H9 (cell line): ENCODE results near the gene NEGR1. TPM values are rescaled to one million over a fixed set of nuclear protein-coding genes. Genes with fewer than 3 reads are reported as not detected.

Experiments used
- DNase-seq: peaks from one replicate; pipeline ENCODE4 v3.0.0-alpha.2; 2017
- H2AFZ ChIP-seq: one replicate; pipeline ENCODE4 v1.6.1; 2013; ENCODE audit warnings: mild to moderate bottlenecking, low read length, control low read depth, moderate library complexity
- H2AK5ac ChIP-seq: 2 replicates; pipeline ENCODE4 v1.6.1; 2013; ENCODE audit warnings: low read length, control low read depth, mixed read lengths; ENCODE audit not compliant: insufficient read length
- H2BK120ac ChIP-seq: one replicate; pipeline ENCODE4 v1.6.1; 2013; ENCODE audit warnings: low read depth, mild to moderate bottlenecking, low read length, control low read depth, inconsistent platforms; ENCODE audit not compliant: poor library complexity, severe bottlenecking
- H2BK12ac ChIP-seq: 2 replicates; pipeline ENCODE4 v1.6.1; 2013; ENCODE audit warnings: low read length, control low read depth, mixed read lengths, low read depth; ENCODE audit not compliant: insufficient read length
- H2BK15ac ChIP-seq: 2 replicates; pipeline ENCODE4 v1.6.1; 2013; ENCODE audit warnings: low read depth, low read length, control low read depth
- H2BK20ac ChIP-seq: one replicate; pipeline ENCODE4 v1.6.1; 2013; ENCODE audit warnings: low read depth, mild to moderate bottlenecking, low read length, control low read depth, inconsistent platforms; ENCODE audit not compliant: poor library complexity, severe bottlenecking
- H2BK5ac ChIP-seq: 2 replicates; pipeline ENCODE4 v1.6.1; 2013; ENCODE audit warnings: low read length, control low read depth, mixed read lengths; ENCODE audit not compliant: insufficient read length
- H3K14ac ChIP-seq: 2 replicates; pipeline ENCODE4 v1.6.1; 2013; ENCODE audit warnings: low read length, control low read depth; ENCODE audit not compliant: insufficient read depth
- H3K18ac ChIP-seq: 2 replicates; pipeline ENCODE4 v1.6.1; 2013; ENCODE audit warnings: low read depth, mild to moderate bottlenecking, mixed read lengths, low read length, control low read depth; ENCODE audit not compliant: insufficient read length
- H3K23ac ChIP-seq: 2 replicates; pipeline ENCODE4 v1.6.1; 2013; ENCODE audit warnings: low read length, control low read depth, mixed read lengths, low read depth; ENCODE audit not compliant: insufficient read length
- H3K23me2 ChIP-seq: 2 replicates; pipeline ENCODE4 v1.6.1; 2013; ENCODE audit warnings: low read depth, mild to moderate bottlenecking, mixed read lengths, low read length, control low read depth; ENCODE audit not compliant: insufficient read length, poor library complexity, severe bottlenecking
- H3K27ac ChIP-seq: 2 replicates; pipeline ENCODE4 v1.5.1; 2013; ENCODE audit warnings: low read length, control low read depth, mixed read lengths, low read depth; ENCODE audit not compliant: insufficient read length
- H3K27me3 ChIP-seq: 2 replicates; pipeline ENCODE4 v1.6.1; 2013; ENCODE audit warnings: low read length, control low read depth, inconsistent platforms; ENCODE audit not compliant: insufficient read depth
- H3K4ac ChIP-seq: 2 replicates; pipeline ENCODE4 v1.6.1; 2013; ENCODE audit warnings: low read depth, mild to moderate bottlenecking, control low read depth, inconsistent platforms, low read length, moderate library complexity
- H3K4me1 ChIP-seq: 2 replicates; pipeline ENCODE4 v1.6.1; 2013; ENCODE audit warnings: low read length, control low read depth, inconsistent platforms; ENCODE audit not compliant: insufficient read depth
- H3K4me2 ChIP-seq: 2 replicates; pipeline ENCODE4 v1.6.1; 2013; ENCODE audit warnings: low read length, control low read depth, mixed read lengths; ENCODE audit not compliant: insufficient read length, insufficient read depth
- H3K56ac ChIP-seq: 2 replicates; pipeline ENCODE4 v1.6.1; 2013; ENCODE audit warnings: low read depth, mild to moderate bottlenecking, mixed read lengths, low read length, control low read depth; ENCODE audit not compliant: insufficient read length
- H3K79me1 ChIP-seq: 2 replicates; pipeline ENCODE4 v1.6.1; 2013; ENCODE audit warnings: low read depth, mild to moderate bottlenecking, moderate library complexity, low read length, control low read depth, inconsistent platforms; ENCODE audit not compliant: insufficient read depth, poor library complexity, severe bottlenecking
- H3K79me2 ChIP-seq: 2 replicates; pipeline ENCODE4 v1.6.1; 2013; ENCODE audit warnings: low read length, control low read depth, inconsistent platforms; ENCODE audit not compliant: insufficient read depth
- H3K9ac ChIP-seq: 2 replicates; pipeline ENCODE4 v1.6.1; 2013; ENCODE audit warnings: low read length, control low read depth, mixed read lengths; ENCODE audit not compliant: insufficient read length; ENCODE audit errors: extremely low read depth
- H3K9me3 ChIP-seq: one replicate; pipeline ENCODE4 v1.6.1; 2013; ENCODE audit warnings: low read depth, low read length, inconsistent platforms; ENCODE audit not compliant: control insufficient read depth
- H3T11ph ChIP-seq: one replicate; pipeline ENCODE4 v1.6.1; 2013; ENCODE audit warnings: mild to moderate bottlenecking, low read length, control low read depth, inconsistent platforms
- H4K20me1 ChIP-seq: one replicate; pipeline ENCODE4 v1.6.1; 2013; ENCODE audit not compliant: control insufficient read depth, insufficient read length, insufficient read depth
- H4K5ac ChIP-seq: 2 replicates; pipeline ENCODE4 v1.6.1; 2013; ENCODE audit warnings: low read depth, mild to moderate bottlenecking, mixed read lengths, low read length, control low read depth; ENCODE audit not compliant: insufficient read length
- H4K8ac ChIP-seq: replicated peaks from 2 replicates; pipeline ENCODE4 v1.6.1; 2013; ENCODE audit warnings: low read length, control low read depth, mixed read lengths, low read depth; ENCODE audit not compliant: insufficient read length
- H4K91ac ChIP-seq: 2 replicates; pipeline ENCODE4 v1.6.1; 2013; ENCODE audit warnings: low read depth, mild to moderate bottlenecking, moderate library complexity, mixed read lengths, low read length, control low read depth; ENCODE audit not compliant: insufficient read length
- H3K27ac Mint-ChIP-seq, 3 experiments: 2 replicates in 2 of 3; 3 replicates in 1 of 3; pipeline ENCODE4 v1.8.0; 2020 to 2021; ENCODE audit warnings: mixed read lengths in 3 of 3, mild to moderate bottlenecking in 1 of 3, moderate library complexity in 1 of 3
- H3K27me3 Mint-ChIP-seq: 2 replicates; pipeline ENCODE4 v1.8.0; 2021; ENCODE audit warnings: low read depth, mild to moderate bottlenecking, moderate library complexity, mixed read lengths
- H3K36me3 Mint-ChIP-seq, 3 experiments: 2 replicates in 2 of 3; 3 replicates in 1 of 3; pipeline ENCODE4 v1.8.0; 2020 to 2021; ENCODE audit warnings: low read depth in 3 of 3, mixed read lengths in 3 of 3; ENCODE audit not compliant: insufficient read depth in 1 of 3
- H3K4me1 Mint-ChIP-seq, 2 experiments: 2 replicates each; pipeline ENCODE4 v1.8.0; 2020; ENCODE audit warnings: mixed read lengths in 2 of 2
- H3K4me3 Mint-ChIP-seq, 2 experiments: 2 replicates in 1 of 2; 3 replicates in 1 of 2; pipeline ENCODE4 v1.8.0; 2020 to 2021; ENCODE audit warnings: mild to moderate bottlenecking in 2 of 2, mixed read lengths in 2 of 2, moderate library complexity in 1 of 2
- H3K9me3 Mint-ChIP-seq, 2 experiments: 2 replicates in 1 of 2; 3 replicates in 1 of 2; pipeline ENCODE4 v1.8.0; 2020; ENCODE audit warnings: mild to moderate bottlenecking in 2 of 2, mixed read lengths in 2 of 2, moderate library complexity in 1 of 2
- WGBS: extraction: QIAGEN DNeasy Blood & Tissue Kit; methylation state at CpG from one replicate; pipeline ENCODE4 v1.1.7; 2013; ENCODE audit warnings: missing lambda C conversion rate, low lambda C conversion rate, mixed read lengths; ENCODE audit not compliant: insufficient read length; ENCODE audit errors: extremely low coverage; 5-methylcytosine and 5-hydroxymethylcytosine counted together
- total RNA-seq: library from RNA; stranded (reverse); gene quantifications from 2 replicates; pipeline ENCODE4 v1.2.1, GENCODE V29; 2021
- TF ChIP-seq, protein P1 (sequence below): fragments of 200-600 bp; sonication (generic); conservative IDR thresholded peaks from 3 replicates; pipeline ENCODE4 v1.8.0; 2021; ENCODE audit warnings: antibody characterized with exemption, mild to moderate bottlenecking

Gene NEGR1
- total RNA-seq, 1 experiment from 2014 or later, result 0.13 TPM

DNA sequence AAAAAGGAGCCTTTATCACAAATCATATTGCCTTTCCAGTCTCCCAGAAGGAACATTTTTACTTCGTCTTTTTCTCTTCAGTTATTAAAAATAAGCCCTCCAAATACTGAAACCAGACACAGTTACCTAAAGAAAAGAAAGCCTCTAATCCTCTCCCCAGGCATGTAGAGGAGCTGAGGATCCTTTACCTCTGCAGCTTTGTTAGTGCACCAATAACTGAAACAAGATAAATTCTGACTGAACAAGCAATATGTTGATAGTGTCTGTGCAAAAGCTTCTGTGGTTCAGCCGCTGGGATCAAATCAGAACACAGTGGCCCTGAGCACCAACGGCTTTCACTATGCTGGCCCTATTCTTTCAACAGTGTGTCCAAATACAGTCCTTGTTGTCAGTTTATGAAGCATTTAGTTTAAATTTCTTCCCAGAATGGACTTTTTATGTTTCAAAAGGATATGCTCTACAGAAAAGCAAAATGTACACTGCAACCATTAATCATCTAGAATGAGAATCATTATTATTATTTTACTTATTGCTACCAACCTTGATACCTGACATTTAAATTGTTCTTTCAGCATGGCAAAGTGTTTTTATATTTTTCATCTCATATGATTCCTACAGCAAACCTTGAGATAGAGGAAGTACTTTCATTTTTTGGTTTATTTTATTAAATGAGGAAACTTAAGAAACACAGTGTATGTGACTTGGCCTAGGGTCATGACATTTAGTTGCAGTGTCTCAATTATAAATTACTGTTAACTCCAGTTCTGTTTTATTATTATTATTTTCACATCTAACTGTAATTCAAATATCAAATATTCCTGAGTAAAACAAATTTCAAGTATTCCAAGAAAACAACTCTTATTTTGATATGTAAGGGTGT is 217.9 kb downstream of the NEGR1 start:
- Histone ChIP-seq H3K18ac (no peak overlapping the region), H3K4me1 (no peaks in the 10 kb centered on the region), H2BK5ac (no peak overlapping the region), H3K79me2 (no peaks in the 10 kb centered on the region), H2BK12ac (no peak overlapping the region), H3T11ph (no peak overlapping the region), H2AFZ (no peak overlapping the region), H3K9ac (no peak overlapping the region), H3K56ac (no peak overlapping the region), H3K14ac (no peak overlapping the region), H4K5ac (no peak overlapping the region), H3K9me3 (no peaks in the 10 kb centered on the region), H2BK120ac (no peak overlapping the region), H3K79me1 (no peaks in the 10 kb centered on the region), H2BK15ac (no peak overlapping the region), H4K8ac (no peak overlapping the region), H3K27me3 (no peaks in the 10 kb centered on the region), H4K20me1 (no peaks in the 10 kb centered on the region), H3K23me2 (no peaks in the 10 kb centered on the region), H3K27ac (no peak overlapping the region), H2BK20ac (no peak overlapping the region), H2AK5ac (no peak overlapping the region), H3K4me2 (no peak overlapping the region), H4K91ac (no peak overlapping the region), H3K4ac (no peak overlapping the region), H3K23ac (no peak overlapping the region)
- Mint-ChIP-seq H3K36me3 (no peaks in the 10 kb centered on the region), H3K4me3 (no peak overlapping the region), H3K27me3 (no peaks in the 10 kb centered on the region), H3K9me3 (no peaks in the 10 kb centered on the region), H3K27ac (no peak overlapping the region), H3K4me1 (peaks cover 0 to 4% of the 10 kb centered on the region in 2 experiments; a peak in 2 of 4 replicates)
- TF ChIP-seq, protein P1, sequence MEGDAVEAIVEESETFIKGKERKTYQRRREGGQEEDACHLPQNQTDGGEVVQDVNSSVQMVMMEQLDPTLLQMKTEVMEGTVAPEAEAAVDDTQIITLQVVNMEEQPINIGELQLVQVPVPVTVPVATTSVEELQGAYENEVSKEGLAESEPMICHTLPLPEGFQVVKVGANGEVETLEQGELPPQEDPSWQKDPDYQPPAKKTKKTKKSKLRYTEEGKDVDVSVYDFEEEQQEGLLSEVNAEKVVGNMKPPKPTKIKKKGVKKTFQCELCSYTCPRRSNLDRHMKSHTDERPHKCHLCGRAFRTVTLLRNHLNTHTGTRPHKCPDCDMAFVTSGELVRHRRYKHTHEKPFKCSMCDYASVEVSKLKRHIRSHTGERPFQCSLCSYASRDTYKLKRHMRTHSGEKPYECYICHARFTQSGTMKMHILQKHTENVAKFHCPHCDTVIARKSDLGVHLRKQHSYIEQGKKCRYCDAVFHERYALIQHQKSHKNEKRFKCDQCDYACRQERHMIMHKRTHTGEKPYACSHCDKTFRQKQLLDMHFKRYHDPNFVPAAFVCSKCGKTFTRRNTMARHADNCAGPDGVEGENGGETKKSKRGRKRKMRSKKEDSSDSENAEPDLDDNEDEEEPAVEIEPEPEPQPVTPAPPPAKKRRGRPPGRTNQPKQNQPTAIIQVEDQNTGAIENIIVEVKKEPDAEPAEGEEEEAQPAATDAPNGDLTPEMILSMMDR, result no peak
- no peak for DNase-seq
- no CpG with 5 or more reads among the region's 3 CpGs for whole genome bisulfite sequencing
